ENCODE data around the gene DICER1. TPM values are rescaled to one million over a fixed set of nuclear protein-coding genes. Genes with fewer than 3 reads are reported as not detected.

DICER1 gene
- total RNA-seq, 1 donor from 2014 or later = 70.0 TPM

DNA sequence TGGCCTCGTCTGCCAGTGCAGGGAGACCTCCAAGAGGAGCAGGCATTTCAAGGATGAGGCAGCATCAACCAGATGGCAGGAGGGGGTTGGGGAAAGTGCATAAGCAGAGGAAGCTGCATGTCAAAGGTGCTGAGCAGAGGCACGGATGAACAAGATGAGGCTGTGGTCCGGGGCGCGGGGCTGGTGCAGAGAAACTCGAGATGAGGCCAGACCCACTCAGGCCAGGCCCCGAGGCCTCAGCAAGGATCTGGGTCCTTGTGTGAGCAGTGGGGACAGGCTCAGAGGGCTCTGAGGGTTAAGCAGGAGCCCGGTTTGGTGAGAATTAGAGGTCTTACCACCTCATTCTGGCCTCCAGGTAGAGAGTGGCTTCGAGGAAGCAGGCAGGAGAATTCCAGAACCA is 98.8 kb downstream of the DICER1 start:
- DNase-seq (ENCODE audit: low spot score) = no peak
- peaks cover 6% of the 10 kb centered on the region for H3K27me3 Mint-ChIP-seq (ENCODE audit: insufficient read depth, low read depth)
- no peaks in the 10 kb centered on the region for H3K9me3 ChIP-seq (ENCODE audit: low read depth)
- no peak overlapping the region for H2AFZ ChIP-seq (replicated peaks)
- H3K4me3 Mint-ChIP-seq = no peak overlapping the region
- H3K9me3 Mint-ChIP-seq = no peaks in the 10 kb centered on the region
- H3K27ac ChIP-seq = no peak overlapping the region
- peak overlapping the region; percentile 76 for H3K27ac Mint-ChIP-seq
- H3K4me1 Mint-ChIP-seq = peaks cover 30% of the 10 kb centered on the region
- no peaks in the 10 kb centered on the region for H3K36me3 ChIP-seq
- H4K20me1 ChIP-seq (ENCODE audit: low read depth) = no peaks in the 10 kb centered on the region
- H3K9ac ChIP-seq = no peak overlapping the region
- H3K4me3 ChIP-seq = no peak overlapping the region
- H3K27me3 ChIP-seq = no peaks in the 10 kb centered on the region
- H3K4me1 ChIP-seq = no peaks in the 10 kb centered on the region
- no peaks in the 10 kb centered on the region for H3K79me2 ChIP-seq (ENCODE audit: low read depth)
- TF ChIP-seq EZH2 (IDR thresholded peaks at IDR 0.05) (no peak), EZH2phosphoT487 (IDR thresholded peaks at IDR 0.05) (no peak)
- TF ChIP-seq, protein P1, sequence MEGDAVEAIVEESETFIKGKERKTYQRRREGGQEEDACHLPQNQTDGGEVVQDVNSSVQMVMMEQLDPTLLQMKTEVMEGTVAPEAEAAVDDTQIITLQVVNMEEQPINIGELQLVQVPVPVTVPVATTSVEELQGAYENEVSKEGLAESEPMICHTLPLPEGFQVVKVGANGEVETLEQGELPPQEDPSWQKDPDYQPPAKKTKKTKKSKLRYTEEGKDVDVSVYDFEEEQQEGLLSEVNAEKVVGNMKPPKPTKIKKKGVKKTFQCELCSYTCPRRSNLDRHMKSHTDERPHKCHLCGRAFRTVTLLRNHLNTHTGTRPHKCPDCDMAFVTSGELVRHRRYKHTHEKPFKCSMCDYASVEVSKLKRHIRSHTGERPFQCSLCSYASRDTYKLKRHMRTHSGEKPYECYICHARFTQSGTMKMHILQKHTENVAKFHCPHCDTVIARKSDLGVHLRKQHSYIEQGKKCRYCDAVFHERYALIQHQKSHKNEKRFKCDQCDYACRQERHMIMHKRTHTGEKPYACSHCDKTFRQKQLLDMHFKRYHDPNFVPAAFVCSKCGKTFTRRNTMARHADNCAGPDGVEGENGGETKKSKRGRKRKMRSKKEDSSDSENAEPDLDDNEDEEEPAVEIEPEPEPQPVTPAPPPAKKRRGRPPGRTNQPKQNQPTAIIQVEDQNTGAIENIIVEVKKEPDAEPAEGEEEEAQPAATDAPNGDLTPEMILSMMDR (IDR thresholded peaks at IDR 0.05) = no peak
- no peaks in the 10 kb centered on the region for H3F3A ChIP-seq (ENCODE audit: low read depth)
- H3K4me2 ChIP-seq = no peak overlapping the region
- H3K36me3 Mint-ChIP-seq = no peaks in the 10 kb centered on the region

DNA sequence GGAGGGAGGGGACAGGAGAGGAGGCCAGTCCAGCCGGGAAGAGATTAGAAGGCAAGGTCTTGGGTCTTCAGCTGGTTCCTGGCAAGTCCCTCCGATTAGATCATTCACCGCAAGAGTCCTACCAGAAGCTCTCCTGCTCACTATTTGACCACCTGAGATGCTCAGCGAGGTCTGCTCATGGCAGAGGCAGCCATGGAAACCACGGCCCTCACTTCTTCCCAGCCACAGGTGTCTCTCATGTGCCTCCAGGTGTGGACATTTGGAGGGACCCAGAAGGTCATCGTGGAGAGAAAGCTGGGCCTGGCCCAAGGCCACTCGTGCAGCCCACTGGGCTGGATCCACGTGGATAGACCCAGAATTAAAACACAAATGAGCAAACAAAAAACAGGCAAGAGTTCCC is 99.5 kb downstream of the DICER1 start:
- H3K27ac Mint-ChIP-seq = no peak overlapping the region
- H3K79me2 ChIP-seq (ENCODE audit: low read depth) = no peaks in the 10 kb centered on the region

DNA sequence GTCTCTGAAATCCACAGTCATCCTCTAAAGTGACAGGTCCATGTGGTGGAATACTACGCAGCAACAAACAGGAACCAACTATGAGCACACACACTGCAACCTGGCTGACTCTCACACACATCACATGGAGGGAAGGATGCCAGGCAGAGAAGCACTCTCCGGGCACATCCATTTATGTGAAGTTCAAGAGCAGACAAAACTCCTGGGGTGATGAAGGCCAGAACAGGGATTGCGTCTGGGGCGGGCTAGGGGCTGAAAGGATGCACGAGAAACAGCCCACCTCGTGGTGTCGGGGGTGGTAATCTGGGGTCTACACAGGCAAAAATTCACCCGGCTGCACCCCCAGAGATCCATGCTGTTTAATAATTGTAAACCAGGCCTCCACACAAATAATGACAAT is 100.2 kb downstream of the DICER1 start:
- Histone ChIP-seq H2AFZ (replicated peaks) (no peak overlapping the region), H3K36me3 (no peaks in the 10 kb centered on the region), H4K20me1 (ENCODE audit: low read depth) (no peaks in the 10 kb centered on the region), H3K27ac (no peak overlapping the region), H3K79me2 (ENCODE audit: low read depth) (no peaks in the 10 kb centered on the region), H3K9ac (no peak overlapping the region), H3K4me2 (no peak overlapping the region), H3K4me3 (no peak overlapping the region), H3F3A (ENCODE audit: low read depth) (no peaks in the 10 kb centered on the region), H3K4me1 (no peaks in the 10 kb centered on the region), H3K27me3 (no peaks in the 10 kb centered on the region), H3K9me3 (ENCODE audit: low read depth) (no peaks in the 10 kb centered on the region)
- TF ChIP-seq EZH2 (IDR thresholded peaks at IDR 0.05) (no peak), EZH2phosphoT487 (IDR thresholded peaks at IDR 0.05) (no peak)
- TF ChIP-seq, protein P1 (IDR thresholded peaks at IDR 0.05) = no peak
- no peaks in the 10 kb centered on the region for H3K9me3 Mint-ChIP-seq
- no peak overlapping the region for H3K4me3 Mint-ChIP-seq
- H3K36me3 Mint-ChIP-seq = no peaks in the 10 kb centered on the region
- H3K4me1 Mint-ChIP-seq = peaks cover 36% of the 10 kb centered on the region
- no peak for DNase-seq (ENCODE audit: low spot score)
- H3K27ac Mint-ChIP-seq = no peak overlapping the region
- H3K27me3 Mint-ChIP-seq (ENCODE audit: insufficient read depth, low read depth) = peaks cover 8% of the 10 kb centered on the region

More for the DNA sequence above, 99.5 kb downstream of the DICER1 start:
- Mint-ChIP-seq H3K4me3 (no peak overlapping the region), H3K36me3 (no peaks in the 10 kb centered on the region), H3K27me3 (ENCODE audit: insufficient read depth, low read depth) (peaks cover 6% of the 10 kb centered on the region), H3K4me1 (peaks cover 30% of the 10 kb centered on the region), H3K9me3 (no peaks in the 10 kb centered on the region)
- DNase-seq (ENCODE audit: low spot score) = no peak
- Histone ChIP-seq H3K4me1 (no peaks in the 10 kb centered on the region), H2AFZ (replicated peaks) (no peak overlapping the region), H4K20me1 (ENCODE audit: low read depth) (no peaks in the 10 kb centered on the region), H3F3A (ENCODE audit: low read depth) (no peaks in the 10 kb centered on the region), H3K9me3 (ENCODE audit: low read depth) (no peaks in the 10 kb centered on the region), H3K36me3 (no peaks in the 10 kb centered on the region), H3K4me2 (no peak overlapping the region), H3K4me3 (no peak overlapping the region), H3K9ac (no peak overlapping the region), H3K27me3 (no peaks in the 10 kb centered on the region), H3K27ac (no peak overlapping the region)
- TF ChIP-seq, protein P1 (IDR thresholded peaks at IDR 0.05) = no peak
- TF ChIP-seq EZH2phosphoT487 (IDR thresholded peaks at IDR 0.05) = no peak
- no peak for TF ChIP-seq EZH2 (IDR thresholded peaks at IDR 0.05)

Measured in neural progenitor cell (in vitro differentiated cells).